IPS-18a (cell line): ENCODE data around the gene MAPK14.
"Not testable (repeated sequence)": the region's sequence is repeated elsewhere in the genome, so short reads cannot be mapped to it uniquely, and the experiment has no call there.

Experiments
- H3K27ac ChIP-seq: one replicate; pipeline ENCODE4 v1.5.1; 2013; ENCODE audit warnings: low read length
- H3K27me3 ChIP-seq: one replicate; pipeline ENCODE4 v1.6.1; 2013; ENCODE audit warnings: mild to moderate bottlenecking, low read length; ENCODE audit not compliant: control insufficient read depth, insufficient read depth
- H3K36me3 ChIP-seq: one replicate; pipeline ENCODE4 v1.6.1; 2013; ENCODE audit warnings: low read depth, low read length; ENCODE audit not compliant: control insufficient read depth
- H3K4me1 ChIP-seq: one replicate; pipeline ENCODE4 v1.6.1; 2013; ENCODE audit warnings: low read depth, low read length; ENCODE audit not compliant: control insufficient read depth
- H3K4me3 ChIP-seq: one replicate; pipeline ENCODE4 v1.5.1; 2013; ENCODE audit warnings: low read length
- H3K9ac ChIP-seq: one replicate; pipeline ENCODE4 v1.6.1; 2013; ENCODE audit warnings: mild to moderate bottlenecking, low read length, moderate library complexity
- H3K9me3 ChIP-seq: one replicate; pipeline ENCODE4 v1.6.1; 2013; ENCODE audit warnings: low read depth, low read length; ENCODE audit not compliant: control insufficient read depth

Gene MAPK14

GRCh38 chr6:36071281-36071680 is 43.7 kb downstream of the MAPK14 start:
- no peaks in the 10 kb centered on the region for H3K36me3 ChIP-seq
- H3K9me3 ChIP-seq: no peaks in the 10 kb centered on the region
- no peaks in the 10 kb centered on the region for H3K4me1 ChIP-seq
- no peak overlapping the region for H3K27ac ChIP-seq
- H3K9ac ChIP-seq: no peak overlapping the region
- H3K27me3 ChIP-seq: no peaks in the 10 kb centered on the region
- no peak overlapping the region for H3K4me3 ChIP-seq

GRCh38 chr6:36071714-36072113 is 44.1 kb downstream of the MAPK14 start:
- Histone ChIP-seq H3K27me3 (no peaks in the 10 kb centered on the region), H3K4me1 (no peaks in the 10 kb centered on the region), H3K9me3 (no peaks in the 10 kb centered on the region), H3K36me3 (no peaks in the 10 kb centered on the region), H3K27ac (no peak overlapping the region), H3K9ac (no peak overlapping the region), H3K4me3 (no peak overlapping the region)

- no peaks in the 10 kb centered on the region for H3K9me3 ChIP-seq
- no peaks in the 10 kb centered on the region for H3K36me3 ChIP-seq
- H3K9ac ChIP-seq: no peak overlapping the region
- no peaks in the 10 kb centered on the region for H3K27me3 ChIP-seq
- H3K27ac ChIP-seq: no peak overlapping the region
- H3K4me1 ChIP-seq: no peaks in the 10 kb centered on the region
- H3K4me3 ChIP-seq: no peak overlapping the region
Measured at GRCh38 chr6:36072681-36073080, 45.1 kb downstream of the MAPK14 start.

GRCh38 chr6:36073587-36073986 is 46.0 kb downstream of the MAPK14 start:
- Histone ChIP-seq H3K9ac (no peak overlapping the region), H3K27ac (no peak overlapping the region), H3K27me3 (no peaks in the 10 kb centered on the region), H3K4me3 (no peak overlapping the region), H3K36me3 (peaks cover 6% of the 10 kb centered on the region), H3K9me3 (no peaks in the 10 kb centered on the region), H3K4me1 (no peaks in the 10 kb centered on the region)

- Histone ChIP-seq H3K27me3 (no peaks in the 10 kb centered on the region), H3K4me1 (no peaks in the 10 kb centered on the region), H3K4me3 (no peak overlapping the region), H3K36me3 (peaks cover 12% of the 10 kb centered on the region), H3K9ac (no peak overlapping the region), H3K9me3 (no peaks in the 10 kb centered on the region), H3K27ac (no peak overlapping the region)
Measured at GRCh38 chr6:36075656-36076055, 48.0 kb downstream of the MAPK14 start.

- Histone ChIP-seq H3K4me1 (no peaks in the 10 kb centered on the region), H3K4me3 (no peak overlapping the region), H3K27me3 (no peaks in the 10 kb centered on the region), H3K9me3 (no peaks in the 10 kb centered on the region), H3K27ac (no peak overlapping the region), H3K36me3 (peaks cover 13% of the 10 kb centered on the region), H3K9ac (no peak overlapping the region)
Measured at GRCh38 chr6:36076178-36077063, 48.8 kb downstream of the MAPK14 start.

GRCh38 chr6:36078159-36078558 is 50.6 kb downstream of the MAPK14 start:
- Histone ChIP-seq H3K27me3 (no peaks in the 10 kb centered on the region), H3K4me3 (no peak overlapping the region), H3K4me1 (no peaks in the 10 kb centered on the region), H3K9me3 (peaks cover 4% of the 10 kb centered on the region), H3K9ac (no peak overlapping the region), H3K36me3 (peaks cover 19% of the 10 kb centered on the region), H3K27ac (no peak overlapping the region)

- H3K4me1 ChIP-seq: no peaks in the 10 kb centered on the region
- H3K9me3 ChIP-seq: peaks cover 4% of the 10 kb centered on the region
- H3K27ac ChIP-seq: no peak overlapping the region
- H3K4me3 ChIP-seq: no peak overlapping the region
- peaks cover 29% of the 10 kb centered on the region for H3K36me3 ChIP-seq
- H3K27me3 ChIP-seq: no peaks in the 10 kb centered on the region
- H3K9ac ChIP-seq: no peak overlapping the region
Measured at GRCh38 chr6:36079601-36080000, 52.0 kb downstream of the MAPK14 start.

- Histone ChIP-seq H3K27me3 (no peaks in the 10 kb centered on the region), H3K4me3 (no peak overlapping the region), H3K36me3 (peaks cover 29% of the 10 kb centered on the region), H3K9ac (no peak overlapping the region), H3K4me1 (no peaks in the 10 kb centered on the region), H3K27ac (no peak overlapping the region), H3K9me3 (peaks cover 10% of the 10 kb centered on the region)
Measured at GRCh38 chr6:36082318-36082717, 54.7 kb downstream of the MAPK14 start.

GRCh38 chr6:36083446-36083845 is 55.8 kb downstream of the MAPK14 start:
- H3K27me3 ChIP-seq: no peaks in the 10 kb centered on the region
- H3K4me1 ChIP-seq: no peaks in the 10 kb centered on the region
- H3K9me3 ChIP-seq: peaks cover 10% of the 10 kb centered on the region
- peaks cover 24% of the 10 kb centered on the region for H3K36me3 ChIP-seq
- H3K4me3 ChIP-seq: no peak overlapping the region
- H3K27ac ChIP-seq: no peak overlapping the region
- H3K9ac ChIP-seq: no peak overlapping the region

GRCh38 chr6:36088204-36088603 is 60.6 kb downstream of the MAPK14 start:
- H3K27ac ChIP-seq, H3K4me1 ChIP-seq, H3K9me3 ChIP-seq, H3K9ac ChIP-seq, H3K36me3 ChIP-seq, H3K27me3 ChIP-seq, H3K4me3 ChIP-seq: not testable (repeated sequence)

GRCh38 chr6:36089048-36089447 is 61.4 kb downstream of the MAPK14 start:
- Histone ChIP-seq H3K36me3 (peaks cover 3% of the 10 kb centered on the region), H3K9me3 (peaks cover 6% of the 10 kb centered on the region), H3K4me1 (no peaks in the 10 kb centered on the region), H3K4me3 (no peak overlapping the region), H3K9ac (no peak overlapping the region), H3K27ac (no peak overlapping the region), H3K27me3 (no peaks in the 10 kb centered on the region)
